Muscle layer of colon (tissue), 2 donors: ENCODE data around the gene ASAP2.

Experiments
- H3K27ac ChIP-seq: one replicate; pipeline ENCODE4 v1.7.0; 2013; ENCODE audit warnings: low read depth, mild to moderate bottlenecking, low read length, moderate library complexity
- H3K27me3 ChIP-seq, 2 donors: one replicate each; pipeline ENCODE4 v1.7.0; 2013; ENCODE audit warnings: low read length in 2 of 2, mild to moderate bottlenecking in 2 of 2; ENCODE audit not compliant: insufficient read depth in 2 of 2, control insufficient read depth in 1 of 2
- H3K36me3 ChIP-seq: one replicate; pipeline ENCODE4 v1.7.0; 2013; ENCODE audit warnings: mild to moderate bottlenecking, low read length; ENCODE audit not compliant: insufficient read depth
- H3K4me1 ChIP-seq: one replicate; pipeline ENCODE4 v1.7.0; 2013; ENCODE audit warnings: mild to moderate bottlenecking, low read length; ENCODE audit not compliant: insufficient read depth
- H3K4me3 ChIP-seq, 2 donors: one replicate each; pipeline ENCODE4 v1.7.0; 2013; ENCODE audit warnings: low read length in 2 of 2, low read depth in 1 of 2, mild to moderate bottlenecking in 1 of 2, moderate library complexity in 1 of 2
- H3K9ac ChIP-seq: one replicate; pipeline ENCODE4 v1.7.0; 2013; ENCODE audit warnings: low read length
- H3K9me3 ChIP-seq: one replicate; pipeline ENCODE4 v1.7.0; 2013; ENCODE audit warnings: mild to moderate bottlenecking, low read length
- donor health status: abdominal sarcoma.
- donor health status: Adenocarcinoma of cecum.

ASAP2 gene

DNA sequence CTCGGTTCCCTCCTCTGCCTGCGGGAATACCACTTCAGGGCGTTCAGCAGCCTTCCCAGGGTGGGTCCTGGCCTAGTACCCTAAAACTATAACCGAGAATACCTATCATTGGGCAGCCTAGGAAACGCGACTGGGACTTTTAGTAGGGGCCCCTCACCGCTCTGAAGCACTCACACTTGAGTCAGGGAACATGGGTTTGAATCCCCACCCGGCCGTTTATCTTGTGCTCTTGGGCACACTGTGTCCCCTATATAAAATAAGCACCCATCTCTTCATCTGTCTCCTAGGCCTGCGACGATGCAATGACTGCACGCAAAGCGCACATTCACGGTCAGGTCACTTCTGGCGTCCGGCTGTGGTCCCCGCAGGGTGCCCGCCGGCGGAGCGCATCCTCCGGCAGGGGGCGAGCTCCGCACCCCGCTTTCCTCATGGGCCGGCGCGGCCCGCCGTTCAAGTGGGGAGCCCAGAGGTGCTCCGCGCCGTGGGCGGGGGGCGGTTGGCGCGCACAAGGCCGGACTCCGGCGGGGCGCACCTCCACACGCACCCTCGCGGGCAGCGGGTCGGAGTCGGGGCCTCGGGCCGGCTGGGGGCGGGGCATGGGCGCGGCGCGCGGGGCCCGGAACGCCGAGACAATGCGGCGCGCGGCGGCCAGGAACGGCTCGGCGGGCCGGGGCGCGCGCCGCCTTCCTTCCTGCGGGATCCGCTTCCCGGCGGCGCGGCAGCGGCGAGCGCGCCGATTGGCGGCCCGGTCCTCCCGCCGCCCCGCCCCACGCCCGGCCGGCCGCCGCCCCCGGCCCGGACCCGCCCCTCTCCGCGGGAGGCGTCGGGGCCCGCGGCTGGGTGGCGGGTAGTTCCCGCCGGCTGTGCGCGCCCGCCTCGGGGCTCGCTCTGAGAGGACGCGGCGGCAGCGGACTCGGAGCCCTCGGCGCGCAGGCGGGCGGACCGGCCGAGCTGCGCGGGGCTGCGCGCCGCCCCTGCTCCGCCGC lies at the start of gene ASAP2:
ASAP2 (plus strand) TSS at position 850 of the 986 bp plus-strand sequence. CDS start 293 bp downstream, outside the sequence.
- Histone ChIP-seq H3K36me3 (no peaks in the 10 kb centered on the region), H3K9me3 (no peaks in the 10 kb centered on the region), H3K4me1 (peaks cover 22% of the 10 kb centered on the region), H3K27ac (peak within 1 kb of the TSS; percentile 87), H3K27me3 (no peaks in the 10 kb centered on the region), H3K9ac (peak within 1 kb of the TSS; percentile 39), H3K4me3 (peak within 1 kb of the TSS; percentile 86 to 91)

DNA sequence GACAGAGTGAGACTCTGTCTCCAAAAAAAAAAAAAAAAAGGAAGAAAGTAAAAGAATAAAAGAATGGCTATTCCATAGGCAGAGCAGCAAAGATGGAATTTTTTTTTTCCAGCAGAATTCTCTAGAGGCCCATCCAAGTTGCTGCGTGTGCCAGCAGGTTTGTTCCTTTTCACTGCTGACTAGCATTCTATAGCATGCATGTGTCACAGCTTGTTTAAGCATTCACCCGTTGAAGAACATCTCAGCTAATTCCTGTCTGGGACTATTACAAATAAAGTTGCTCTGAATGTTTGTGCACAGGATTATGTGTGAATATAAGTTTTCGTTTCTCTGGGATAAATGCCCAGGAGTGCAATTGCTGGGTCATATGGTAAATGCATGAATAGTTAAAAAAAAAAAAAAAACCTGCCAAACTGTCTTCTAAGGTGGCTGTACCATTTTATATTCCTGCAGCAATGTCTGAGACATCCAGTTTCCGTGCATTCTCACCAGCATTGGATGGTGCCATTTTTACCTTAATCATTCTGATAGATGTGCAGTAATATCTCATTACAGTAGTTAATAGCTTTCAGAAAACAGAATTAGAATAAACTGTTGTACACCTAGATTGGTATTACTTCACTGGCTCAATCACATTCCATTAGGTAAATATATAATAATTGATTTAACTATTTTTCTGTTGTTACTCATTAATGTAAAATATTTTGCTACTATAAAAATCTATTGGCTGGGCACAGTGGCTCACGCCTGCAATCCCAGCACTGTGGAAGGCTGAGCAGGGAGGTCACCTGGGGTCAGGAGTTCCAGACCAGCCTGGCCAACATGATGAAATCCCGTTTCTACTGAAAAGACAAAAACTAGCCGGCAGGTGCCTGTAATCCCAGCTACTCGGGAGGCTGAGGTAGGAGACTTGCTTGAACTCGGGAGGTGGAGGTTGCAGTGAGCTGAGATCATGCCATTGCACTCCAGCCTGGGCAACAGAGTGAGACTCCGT lies 47.5 kb upstream of the ASAP2 start:
- no peak overlapping the region for H3K4me3 ChIP-seq
- H3K4me1 ChIP-seq = no peaks in the 10 kb centered on the region
- no peak overlapping the region for H3K27ac ChIP-seq
- no peak overlapping the region for H3K9ac ChIP-seq
- no peaks in the 10 kb centered on the region for H3K27me3 ChIP-seq
- H3K36me3 ChIP-seq = no peaks in the 10 kb centered on the region
- H3K9me3 ChIP-seq = no peaks in the 10 kb centered on the region

DNA sequence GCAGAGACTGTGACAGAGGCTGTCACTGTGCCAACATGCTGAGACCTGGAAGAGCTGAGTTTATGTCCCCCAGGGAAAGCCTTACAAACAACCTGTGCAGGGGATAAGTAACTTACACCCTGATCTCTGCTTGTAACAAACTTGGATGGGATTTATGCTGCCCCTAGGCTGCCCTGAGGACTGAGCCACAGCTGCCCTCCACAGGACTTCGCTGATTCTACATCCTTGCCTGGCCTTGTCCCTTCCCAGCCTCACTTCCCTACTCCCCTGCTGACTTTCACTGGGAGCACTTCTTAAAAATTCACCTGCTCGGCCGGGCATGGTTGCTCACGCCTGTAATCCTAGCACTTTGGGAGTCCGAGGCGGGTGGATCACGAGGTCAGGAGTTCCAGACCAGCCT lies 45.9 kb upstream of the ASAP2 start:
- Histone ChIP-seq H3K9me3 (no peaks in the 10 kb centered on the region), H3K36me3 (no peaks in the 10 kb centered on the region), H3K27me3 (no peaks in the 10 kb centered on the region)

DNA sequence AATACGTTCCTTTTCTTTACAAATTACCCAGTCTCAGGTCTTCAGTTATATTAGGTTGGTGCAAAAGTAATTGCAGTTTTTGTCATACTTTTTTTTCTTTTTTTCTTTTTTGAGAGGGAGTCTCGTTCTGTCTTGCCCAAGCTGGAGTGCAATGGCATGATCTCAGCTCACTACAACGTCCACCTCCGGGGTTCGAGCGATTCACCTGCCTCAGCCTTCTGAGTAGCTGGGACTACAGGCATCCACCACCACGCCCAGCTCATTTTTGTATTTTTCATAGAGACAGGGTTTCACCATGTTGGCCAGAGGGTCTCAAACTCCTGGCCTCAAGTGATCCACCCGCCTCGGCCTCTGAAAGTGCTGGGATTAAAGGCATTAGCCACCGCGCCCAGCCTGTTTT lies 43.8 kb upstream of the ASAP2 start:
- no peak overlapping the region for H3K4me3 ChIP-seq
- H3K27me3 ChIP-seq = no peaks in the 10 kb centered on the region
- H3K9me3 ChIP-seq = no peaks in the 10 kb centered on the region
- no peaks in the 10 kb centered on the region for H3K36me3 ChIP-seq
- H3K27ac ChIP-seq = no peak overlapping the region
- H3K9ac ChIP-seq = no peak overlapping the region
- H3K4me1 ChIP-seq = peaks cover 8% of the 10 kb centered on the region

More for the DNA sequence above, 45.9 kb upstream of the ASAP2 start:
- no peak overlapping the region for H3K27ac ChIP-seq
- no peak overlapping the region for H3K9ac ChIP-seq
- H3K4me3 ChIP-seq = no peak overlapping the region
- H3K4me1 ChIP-seq = no peaks in the 10 kb centered on the region

DNA sequence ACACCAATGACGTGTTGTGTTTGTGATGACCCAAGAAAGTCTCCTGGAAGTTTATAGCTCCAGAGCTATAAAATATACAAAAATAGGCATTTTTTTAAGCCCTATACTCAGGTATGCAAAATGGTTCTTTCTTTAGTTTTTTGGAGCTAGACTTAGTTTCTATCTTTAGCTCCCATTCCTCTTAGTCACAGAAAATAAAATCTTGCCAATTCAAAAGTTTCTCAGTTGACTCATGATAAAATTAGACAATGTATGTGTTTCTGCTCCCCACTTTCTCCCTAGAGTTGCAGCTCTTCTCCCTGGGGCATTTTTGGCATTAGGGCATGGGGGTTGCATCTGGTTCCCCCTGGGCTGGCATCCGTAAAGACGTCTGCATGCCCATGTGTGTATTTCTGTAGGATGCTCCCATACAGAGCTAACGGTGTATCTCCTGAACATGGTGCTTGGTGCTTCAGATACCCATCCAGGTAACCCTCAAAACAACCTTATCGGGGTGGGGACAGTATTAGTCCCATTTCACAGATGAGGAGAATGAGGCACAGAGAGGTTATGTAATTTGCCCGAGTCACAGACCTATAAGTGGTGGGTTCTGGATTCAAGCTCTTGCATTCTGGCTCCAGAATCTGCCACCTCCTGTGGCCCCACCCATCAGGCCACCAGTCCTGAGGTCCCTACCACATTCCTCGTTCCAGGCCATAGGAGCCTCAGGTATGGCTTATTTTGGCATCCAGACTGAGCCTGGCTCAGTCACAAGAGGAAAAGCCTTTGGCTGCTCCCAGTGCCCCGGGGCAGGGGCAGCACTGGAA lies 43.1 kb upstream of the ASAP2 start:
- Histone ChIP-seq H3K27ac (no peak overlapping the region), H3K9ac (no peak overlapping the region), H3K4me3 (no peak overlapping the region), H3K4me1 (peaks cover 8% of the 10 kb centered on the region), H3K9me3 (no peaks in the 10 kb centered on the region), H3K36me3 (no peaks in the 10 kb centered on the region), H3K27me3 (no peaks in the 10 kb centered on the region)

DNA sequence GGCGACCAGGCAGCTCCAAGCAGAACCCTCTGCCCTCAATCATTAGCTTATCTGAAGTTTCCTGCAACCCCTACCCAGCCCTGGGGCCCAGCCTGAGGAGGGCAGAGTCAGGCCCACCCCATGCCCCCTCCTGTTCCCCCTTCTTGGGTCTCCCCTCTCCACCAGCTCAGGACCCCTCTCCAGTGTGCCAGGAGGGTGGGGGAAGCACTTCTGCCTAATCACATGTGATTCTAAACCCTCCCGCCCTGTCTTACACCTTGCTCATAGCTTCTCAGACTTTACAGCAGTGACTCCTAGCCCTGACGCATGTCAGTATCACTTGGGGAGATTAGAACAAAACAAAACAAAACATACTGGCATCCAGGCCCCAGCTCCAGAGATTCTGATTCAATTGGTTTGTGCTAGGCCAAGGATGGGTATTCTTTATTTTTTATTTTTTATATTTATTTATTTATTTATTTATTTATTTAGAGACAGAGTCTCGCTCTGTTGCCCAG lies 42.5 kb upstream of the ASAP2 start:
- Histone ChIP-seq H3K9me3 (no peaks in the 10 kb centered on the region), H3K9ac (no peak overlapping the region), H3K27me3 (no peaks in the 10 kb centered on the region), H3K27ac (peak overlapping the region; percentile 68), H3K36me3 (no peaks in the 10 kb centered on the region), H3K4me1 (peaks cover 8% of the 10 kb centered on the region), H3K4me3 (no peak overlapping the region)

DNA sequence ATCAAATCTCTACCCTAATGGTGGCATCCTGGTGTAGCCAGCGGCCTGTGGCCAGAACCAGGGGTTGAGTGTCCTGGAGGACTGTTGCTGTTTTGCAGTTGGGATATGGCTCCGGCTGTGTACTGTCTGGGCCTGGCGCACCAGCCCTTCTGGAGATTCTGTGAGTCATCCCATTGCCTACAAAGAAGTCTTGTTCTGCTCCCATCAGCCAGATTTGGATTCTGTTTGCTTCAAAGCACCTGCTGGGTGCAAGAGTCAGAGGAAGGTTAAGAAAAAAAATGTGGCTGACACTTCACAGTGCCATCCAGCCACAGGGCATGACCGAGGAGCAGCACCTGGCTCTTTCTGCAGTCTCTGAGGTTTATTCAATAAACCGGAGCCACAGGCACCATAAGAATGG lies 41.0 kb upstream of the ASAP2 start:
- H3K9ac ChIP-seq = no peak overlapping the region
- H3K9me3 ChIP-seq = no peaks in the 10 kb centered on the region
- H3K27me3 ChIP-seq = no peaks in the 10 kb centered on the region
- no peaks in the 10 kb centered on the region for H3K36me3 ChIP-seq
- H3K4me1 ChIP-seq = peaks cover 8% of the 10 kb centered on the region
- no peak overlapping the region for H3K27ac ChIP-seq
- H3K4me3 ChIP-seq = no peak overlapping the region

DNA sequence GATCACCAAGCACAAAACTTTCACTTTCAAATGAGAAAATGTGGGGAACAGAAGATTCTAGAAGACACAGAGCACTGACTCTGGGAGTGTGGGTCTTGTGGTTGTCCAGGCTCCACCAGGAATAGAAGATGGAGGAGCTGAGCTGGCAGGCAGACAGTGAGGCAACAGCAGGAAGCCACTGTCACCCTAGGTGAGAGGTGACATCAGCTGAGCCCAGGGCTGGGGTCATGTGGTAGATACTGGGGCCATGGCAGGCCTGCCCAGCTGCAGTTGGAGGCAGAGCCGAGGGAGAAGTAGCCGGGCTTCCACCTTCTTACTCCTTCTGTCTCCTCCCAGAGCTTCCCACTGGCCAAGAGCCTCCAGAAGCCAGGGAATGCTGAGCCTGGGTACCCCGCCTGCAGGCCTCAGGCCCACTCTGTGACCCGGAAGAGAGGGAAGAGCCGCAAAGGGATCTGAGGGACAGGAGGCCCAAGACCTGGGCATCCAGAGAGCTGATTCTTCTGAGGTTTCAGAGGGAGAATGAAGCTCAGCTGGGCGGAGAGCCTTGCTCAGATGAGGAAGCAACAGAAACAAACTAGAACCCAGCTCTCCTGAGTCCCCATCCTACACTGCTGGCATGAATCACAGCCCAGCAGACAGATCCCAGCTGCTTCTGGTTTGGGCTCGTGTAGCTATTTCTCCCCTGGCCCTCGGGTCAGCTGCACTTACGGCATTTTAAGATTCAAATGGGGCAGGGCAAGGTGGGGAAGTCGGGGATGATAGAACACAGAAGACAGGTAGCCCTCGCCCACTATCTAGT lies 39.8 kb upstream of the ASAP2 start:
- H3K36me3 ChIP-seq = no peaks in the 10 kb centered on the region
- no peak overlapping the region for H3K27ac ChIP-seq
- H3K4me1 ChIP-seq = peaks cover 8% of the 10 kb centered on the region
- no peak overlapping the region for H3K4me3 ChIP-seq
- no peaks in the 10 kb centered on the region for H3K9me3 ChIP-seq
- no peaks in the 10 kb centered on the region for H3K27me3 ChIP-seq
- no peak overlapping the region for H3K9ac ChIP-seq

DNA sequence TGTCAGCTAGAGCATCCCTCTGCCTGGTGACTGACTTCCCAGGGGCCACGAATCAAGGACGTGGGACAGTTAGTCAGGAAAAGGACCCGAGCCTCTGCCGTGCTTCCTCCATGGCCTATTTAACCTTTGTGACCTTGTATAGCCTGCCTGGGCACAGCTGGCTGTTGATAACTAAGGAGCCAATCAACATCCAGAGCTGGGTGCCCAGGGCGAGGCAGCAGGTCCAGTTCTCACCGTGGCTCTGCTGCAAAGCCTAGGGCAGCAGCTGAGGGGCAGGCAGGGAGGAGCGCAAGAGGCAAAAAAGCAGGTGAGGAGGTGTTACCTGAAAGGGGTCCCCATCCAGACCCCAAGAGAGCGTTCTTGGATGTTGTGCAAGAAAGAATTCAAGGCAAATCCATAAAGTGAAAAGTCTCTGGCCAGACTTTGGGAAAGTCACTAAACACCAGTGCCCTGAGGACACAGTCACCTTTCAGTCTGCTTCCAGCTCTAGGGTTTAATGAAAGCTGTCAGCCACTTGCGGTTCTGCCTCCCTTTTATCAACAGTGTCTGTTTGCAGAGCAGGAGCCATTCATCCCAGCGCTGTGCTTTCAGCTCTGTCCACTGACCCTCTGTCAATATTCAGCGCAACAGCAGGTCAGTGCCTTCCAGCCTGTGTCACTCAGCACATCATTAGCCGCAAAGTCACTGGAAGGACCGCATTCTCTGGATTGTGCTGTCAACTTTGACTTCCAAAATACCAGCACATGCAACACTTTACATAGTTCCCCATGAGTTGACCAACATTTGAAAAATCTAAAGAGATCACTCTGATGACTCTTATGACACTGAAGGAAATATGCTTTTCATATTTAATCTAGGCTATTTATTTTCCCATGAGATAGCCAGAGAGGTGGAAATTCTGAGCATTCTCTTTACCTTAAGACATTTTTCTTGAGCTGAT lies 38.6 kb upstream of the ASAP2 start:
- no peaks in the 10 kb centered on the region for H3K27me3 ChIP-seq
- peaks cover 8% of the 10 kb centered on the region for H3K4me1 ChIP-seq
- H3K4me3 ChIP-seq = no peak overlapping the region
- no peaks in the 10 kb centered on the region for H3K36me3 ChIP-seq
- no peaks in the 10 kb centered on the region for H3K9me3 ChIP-seq
- H3K9ac ChIP-seq = no peak overlapping the region
- no peak overlapping the region for H3K27ac ChIP-seq
